Right cardiac atrium (tissue), 5 donors: Measurements from ENCODE around the gene CLEC6A. TPM values are rescaled to one million over a fixed set of nuclear protein-coding genes. Genes with fewer than 3 reads are reported as not detected.
"Not testable (repeated sequence)": the region's sequence is repeated elsewhere in the genome, so short reads cannot be mapped to it uniquely, and the experiment has no call there.

Experiments used
- ATAC-seq, 2 donors: fragments of 200-7000 bp; cut with Tn5 transposase; one replicate each; pipeline versions ENCODE4 v1.8.0 to v1.9.1; 2020; ENCODE audit warnings: moderate library complexity in 2 of 2, mild to moderate bottlenecking in 1 of 2
- DNase-seq, 3 donors: peaks; one replicate each; pipeline ENCODE4 v3.0.0-alpha.2; 2020
- H3K27ac ChIP-seq: one replicate; pipeline ENCODE4 v1.5.1; 2013; ENCODE audit warnings: mild to moderate bottlenecking, low read length, control low read depth, moderate library complexity
- H3K27me3 ChIP-seq: one replicate; pipeline ENCODE4 v1.6.1; 2013; ENCODE audit not compliant: control insufficient read depth, insufficient read depth
- H3K4me1 ChIP-seq: one replicate; pipeline ENCODE4 v1.6.1; 2013; ENCODE audit warnings: low read length; ENCODE audit not compliant: control insufficient read depth, insufficient read depth
- H3K4me3 ChIP-seq: one replicate; pipeline ENCODE4 v1.5.1; 2013; ENCODE audit warnings: low read length, control low read depth
- H3K9me3 ChIP-seq: one replicate; pipeline ENCODE4 v1.6.1; 2013; ENCODE audit warnings: low read length; ENCODE audit not compliant: control insufficient read depth
- WGBS: extraction: QIAGEN DNeasy Blood & Tissue Kit; methylation state at CpG from one replicate; pipeline ENCODE4 v1.1.7; 2013; 5-methylcytosine and 5-hydroxymethylcytosine counted together
- intact Hi-C, 4 donors: fragments of 100-400 bp; cut with DNase I; formaldehyde crosslinking; loops; one replicate each; pipeline versions ENCODE4 v1.11.0 to v1.14.0; 2022 to 2023
- long read RNA-seq, 4 donors: library from polyadenylated mRNA; unstranded; transcript quantifications; one replicate each; pipeline ENCODE4 v2.0.0, GENCODE V29; 2020 to 2021
- polyA plus RNA-seq: library from polyadenylated mRNA; stranded (reverse); fragments of 200-250 nt; gene quantifications from one replicate; pipeline ENCODE4 v1.2.3, GENCODE V29; 2013
- total RNA-seq, 4 donors: library from RNA; stranded (reverse); fragmentation: NEBNext Ultra II Directional; extraction: Animal tissue kit (Norgen Biotek cat#: 25700); gene quantifications; one replicate each; pipeline ENCODE4 v1.2.1, GENCODE V29; 2021
- donor health status: healthy with polysubstance abuse.
- donor health status: DM: no; HTN: yes; CAD: no.
- donor health status: DM: no; HTN: no; CAD: no.
- donor health status: DM: no; HTN: yes; CAD: no; lungs with severe emphysema.
- donor health status: DM: yes; HTN: yes; CAD: no.

CLEC6A gene
- not detected for total RNA-seq
- not detected for polyA plus RNA-seq
- long read RNA-seq, donor 1: 0 reads
- long read RNA-seq, donor 2: 0 reads
- long read RNA-seq, donor 3: 0 reads
- long read RNA-seq, donor 4: 0 reads

- DNase-seq (no peak), ATAC-seq (no peak)
- Histone ChIP-seq H3K4me3 (no peak within 1 kb of the TSS), H3K9me3 (no peaks in the 10 kb centered on the region), H3K4me1 (no peaks in the 10 kb centered on the region), H3K27me3 (no peaks in the 10 kb centered on the region), H3K27ac (no peak within 1 kb of the TSS)
- 66% methylated on average over 2 of the region's 2 CpGs for WGBS
- intact Hi-C loops: no loop called here
These were observed at the start of gene CLEC6A for GRCh38 chr12:8455727-8456360. Gene CLEC6A (plus strand): TSS chr12:8455962. CDS start chr12:8456112, 150 bp downstream.

GRCh38 chr12:8419576-8419975, 36.2 kb upstream of the CLEC6A start:
- H3K27ac ChIP-seq, DNase-seq, H3K27me3 ChIP-seq, intact Hi-C loops, H3K4me1 ChIP-seq, ATAC-seq, H3K4me3 ChIP-seq, H3K9me3 ChIP-seq: not testable (repeated sequence)
- WGBS: no CpG with 5 or more reads among the region's 6 CpGs

GRCh38 chr12:8420506-8420905, 35.3 kb upstream of the CLEC6A start:
- DNase-seq (no peak), ATAC-seq (no peak)
- H3K27ac ChIP-seq: no peak overlapping the region
- no CpG with 5 or more reads among the region's 10 CpGs for WGBS
- H3K4me1 ChIP-seq: no peaks in the 10 kb centered on the region
- no peaks in the 10 kb centered on the region for H3K27me3 ChIP-seq
- intact Hi-C loops: no loop called here
- H3K4me3 ChIP-seq: no peak overlapping the region
- no peaks in the 10 kb centered on the region for H3K9me3 ChIP-seq

GRCh38 chr12:8444536-8445278, 11.1 kb upstream of the CLEC6A start:
- H3K4me1 ChIP-seq, DNase-seq, H3K9me3 ChIP-seq, H3K4me3 ChIP-seq, H3K27me3 ChIP-seq, H3K27ac ChIP-seq, ATAC-seq, intact Hi-C loops: not testable (repeated sequence)
- WGBS: 83% methylated on average over 22 of the region's 22 CpGs

- intact Hi-C loops: no loop called here
- no peaks in the 10 kb centered on the region for H3K9me3 ChIP-seq
- H3K4me1 ChIP-seq: no peaks in the 10 kb centered on the region
- H3K4me3 ChIP-seq: no peak overlapping the region
- H3K27ac ChIP-seq: no peak overlapping the region
- DNase-seq (no peak), ATAC-seq (no peak)
- H3K27me3 ChIP-seq: no peaks in the 10 kb centered on the region
- WGBS: 95% methylated on average over 2 of the region's 2 CpGs
These were observed 10.0 kb upstream of the CLEC6A start for GRCh38 chr12:8445731-8446130.

GRCh38 chr12:8446642-8447547, 8.9 kb upstream of the CLEC6A start:
- intact Hi-C loops: no loop called here
- no peak for ATAC-seq
- no peak overlapping the region for H3K27ac ChIP-seq
- no peaks in the 10 kb centered on the region for H3K4me1 ChIP-seq
- 89% methylated on average over 35 of the region's 35 CpGs for WGBS
- no peaks in the 10 kb centered on the region for H3K9me3 ChIP-seq
- no peak for DNase-seq
- no peaks in the 10 kb centered on the region for H3K27me3 ChIP-seq
- no peak overlapping the region for H3K4me3 ChIP-seq

- H3K4me3 ChIP-seq: no peak overlapping the region
- DNase-seq: no peak
These were observed 6.4 kb upstream of the CLEC6A start for GRCh38 chr12:8449355-8449859.

GRCh38 chr12:8452036-8452435, 3.7 kb upstream of the CLEC6A start:
- 90% methylated on average over 12 of the region's 12 CpGs for WGBS
- intact Hi-C loops: no loop called here
- no peak for ATAC-seq
- no peak for DNase-seq
- H3K27ac ChIP-seq: no peak overlapping the region
- no peak overlapping the region for H3K4me3 ChIP-seq
- H3K4me1 ChIP-seq: no peaks in the 10 kb centered on the region
- H3K27me3 ChIP-seq: no peaks in the 10 kb centered on the region
- no peaks in the 10 kb centered on the region for H3K9me3 ChIP-seq

More at GRCh38 chr12:8449355-8449859, 6.4 kb upstream of the CLEC6A start:
- intact Hi-C loops: no loop called here
- no peak for ATAC-seq
- WGBS: 69% methylated on average over 7 of the region's 7 CpGs
- H3K27me3 ChIP-seq: no peaks in the 10 kb centered on the region
- H3K9me3 ChIP-seq: no peaks in the 10 kb centered on the region
- H3K4me1 ChIP-seq: no peaks in the 10 kb centered on the region
- no peak overlapping the region for H3K27ac ChIP-seq

GRCh38 chr12:8453021-8453513, 2.7 kb upstream of the CLEC6A start:
- H3K9me3 ChIP-seq: no peaks in the 10 kb centered on the region
- no peaks in the 10 kb centered on the region for H3K27me3 ChIP-seq
- WGBS: 53% methylated on average over 4 of the region's 4 CpGs
- H3K4me3 ChIP-seq: no peak overlapping the region
- H3K4me1 ChIP-seq: no peaks in the 10 kb centered on the region
- intact Hi-C loops: no loop called here
- ATAC-seq (no peak), DNase-seq (peak in 1 of 3 donors; percentile 10)
- H3K27ac ChIP-seq: no peak overlapping the region

- 57% methylated on average over 1 of the region's 1 CpG for WGBS
- Histone ChIP-seq H3K27ac (no peak overlapping the region), H3K27me3 (no peaks in the 10 kb centered on the region)
These were observed 2.0 kb upstream of the CLEC6A start for GRCh38 chr12:8453796-8454195.

More at GRCh38 chr12:8453796-8454195, 2.0 kb upstream of the CLEC6A start:
- no peaks in the 10 kb centered on the region for H3K4me1 ChIP-seq
- no peak for DNase-seq
- no peak for ATAC-seq
- intact Hi-C loops: no loop called here
- H3K4me3 ChIP-seq: no peak overlapping the region
- H3K9me3 ChIP-seq: no peaks in the 10 kb centered on the region
